ENCODE data around the gene ING4.
A peak's percentile ranks its signal among the peaks of the same experiment; 100 is the strongest.

- TF ChIP-seq E2F1 (CRISPR knock-in tag; IDR thresholded peaks at IDR 0.05) (no peak), TARDBP (CRISPR knock-in tag; IDR thresholded peaks at IDR 0.05) (no peak), ZBTB33 (CRISPR knock-in tag; IDR thresholded peaks at IDR 0.05) (peak; percentile 88), IKZF4 (CRISPR knock-in tag; IDR thresholded peaks at IDR 0.05; ENCODE audit: borderline replicate concordance, low read depth, not compliant biosample characterization) (no peak), ZNF563 (CRISPR knock-in tag; IDR thresholded peaks at IDR 0.05) (no peak), USF2 (IDR thresholded peaks at IDR 0.05; ENCODE audit: low read depth, low read length) (no peak), USF2 (CRISPR knock-in tag; IDR thresholded peaks at IDR 0.05; ENCODE audit: borderline replicate concordance) (no peak), KLF16 (CRISPR knock-in tag; IDR thresholded peaks at IDR 0.05) (no peak), ETS1 (CRISPR knock-in tag; IDR thresholded peaks at IDR 0.05) (no peak)
Observed at GRCh38 chr12:6620137-6620884, 42.6 kb downstream of the ING4 start.
